Measurements from ENCODE around the gene VASH1.

DNA sequence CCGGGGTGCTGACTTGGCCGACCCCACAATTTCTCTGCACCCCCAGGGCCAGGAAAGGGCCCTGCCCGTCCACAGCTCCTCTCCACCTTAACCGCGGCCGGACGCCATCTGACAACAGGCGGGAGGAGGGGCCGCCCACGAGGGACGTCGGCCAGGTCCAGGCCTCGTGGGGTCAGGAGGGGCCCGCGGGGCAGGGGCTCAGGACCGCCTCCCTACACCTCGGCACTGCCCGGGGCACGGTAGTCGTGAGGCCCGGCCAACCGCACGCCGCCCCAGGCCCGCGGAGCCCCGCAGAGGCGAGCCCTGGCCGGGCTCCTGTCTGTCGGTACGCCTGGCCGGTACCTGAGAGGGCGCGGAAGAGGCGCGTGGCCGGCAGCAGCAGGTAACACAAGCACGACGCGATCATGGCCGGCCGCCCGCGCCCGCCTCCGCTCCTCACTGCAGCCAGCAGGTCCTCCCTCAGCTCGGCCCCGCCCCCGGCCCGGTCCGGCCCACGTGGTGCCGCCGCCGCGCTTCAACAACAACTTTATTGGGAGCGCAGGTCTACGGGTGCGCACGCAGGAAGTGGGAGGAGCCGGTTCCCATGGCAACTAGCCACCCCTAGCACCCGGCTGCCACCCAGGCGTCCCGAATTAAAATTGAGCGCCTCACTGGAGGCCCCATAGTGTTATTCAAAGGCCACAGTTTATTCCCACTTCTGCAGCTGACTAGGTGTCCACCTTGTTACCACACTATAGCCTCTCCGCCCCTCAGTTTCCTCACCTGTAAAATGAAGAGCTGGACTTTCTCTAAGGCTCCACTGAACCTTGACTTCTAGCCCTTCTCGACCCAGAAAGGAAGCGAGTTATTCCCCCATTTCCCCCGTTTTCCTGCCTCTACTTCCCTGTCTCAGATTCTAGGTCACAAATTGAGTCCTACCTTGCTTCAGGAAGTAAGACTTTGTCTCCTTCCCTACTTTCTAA, 51.4 kb downstream of the VASH1 start, which contains the start of gene ANGEL1:
- TF ChIP-seq CTCF (IDR thresholded peaks at IDR 0.05): no peak
- TF ChIP-seq POLR2A (IDR thresholded peaks at IDR 0.05): peak; percentile 96
